ENCODE data around the gene NKAIN4.
A peak's percentile ranks its signal among the peaks of the same experiment; 100 is the strongest.

NKAIN4 gene

DNA sequence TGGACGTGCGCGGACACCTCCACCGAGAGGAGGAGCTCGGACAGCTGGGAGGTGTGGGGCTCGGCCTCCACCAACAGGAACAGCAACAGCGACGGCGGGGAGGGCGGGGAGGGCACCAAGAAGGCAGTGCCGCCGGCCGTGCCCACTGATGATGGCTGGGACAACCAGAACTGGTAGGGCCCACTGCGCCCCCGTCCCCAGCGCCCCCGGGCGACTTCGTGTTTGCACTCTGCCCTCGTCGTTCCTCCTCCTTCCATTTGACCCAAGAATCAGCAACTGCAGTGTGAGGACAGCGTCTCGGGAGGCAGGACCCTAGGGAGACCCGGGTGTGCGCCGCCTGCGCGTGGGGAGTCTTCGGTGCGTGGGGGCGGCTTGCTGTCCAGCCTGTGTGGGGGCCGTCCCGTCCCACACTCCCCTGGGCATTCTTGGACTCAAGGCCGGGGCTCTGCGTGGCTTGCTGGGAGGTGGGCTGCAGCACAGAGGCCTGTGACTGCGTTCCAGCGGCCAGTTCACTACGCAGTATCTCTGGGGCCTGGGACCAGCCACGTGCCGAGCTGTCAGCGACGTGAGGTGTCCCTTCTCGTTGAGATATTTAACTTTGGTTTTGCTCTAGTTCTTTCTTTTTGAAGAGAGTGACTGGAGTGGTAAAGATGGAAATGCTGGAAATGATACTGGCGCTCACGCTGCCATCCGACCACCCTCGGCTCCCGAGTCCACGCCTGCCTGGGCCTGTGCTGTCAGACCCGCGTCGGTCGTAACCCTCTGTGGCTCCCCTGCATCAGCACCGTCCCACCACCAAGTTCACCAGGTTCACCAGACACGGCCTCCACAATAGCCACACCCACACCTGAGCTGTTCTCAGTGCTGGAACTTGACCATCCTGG is 33.7 kb upstream of the NKAIN4 start:
- no peak for DNase-seq (ENCODE audit: low spot score)

DNA sequence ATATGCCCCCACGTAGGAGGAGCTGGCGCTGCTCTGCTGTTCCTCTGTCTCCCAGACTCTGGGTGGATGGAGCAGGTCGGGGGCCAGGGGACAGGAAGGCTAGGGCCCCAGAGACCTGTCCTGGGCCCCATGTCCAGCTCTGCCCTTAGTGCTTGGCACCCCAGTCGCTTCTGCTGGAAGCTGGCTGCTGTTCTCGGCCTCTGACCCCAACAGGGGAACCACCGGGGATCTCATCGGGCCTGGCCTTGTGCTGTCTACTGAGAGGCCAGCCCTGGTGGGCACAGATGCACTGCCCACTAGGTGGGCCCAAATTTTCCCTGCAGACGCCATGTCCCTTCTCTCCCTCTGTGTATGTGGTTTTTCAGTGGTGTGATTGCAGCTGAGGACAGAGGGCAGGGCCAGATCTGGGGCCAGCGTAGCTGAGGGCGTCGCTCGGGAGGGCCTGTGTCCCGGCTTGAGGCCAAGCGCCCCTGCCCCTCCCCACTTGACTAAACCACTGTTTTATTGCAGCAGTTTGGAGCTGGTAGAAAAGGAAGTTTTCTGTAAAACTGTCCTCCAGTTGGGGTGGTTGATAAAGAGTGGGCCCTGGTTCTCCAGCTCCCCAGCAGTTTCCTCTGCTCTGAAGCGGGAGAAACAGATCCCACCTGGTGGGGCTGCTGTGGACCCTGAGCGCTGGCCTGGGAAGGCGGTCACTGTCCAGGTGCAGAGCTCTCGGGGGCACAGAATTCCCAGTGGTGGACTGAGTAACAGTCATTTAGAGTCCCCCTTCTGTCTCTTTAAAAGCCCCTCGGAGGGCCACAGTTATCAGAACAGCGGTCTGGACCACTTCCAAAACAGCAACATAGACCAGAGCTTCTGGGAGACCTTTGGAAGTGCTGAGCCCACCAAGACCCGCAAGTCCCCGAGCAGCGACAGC is 32.8 kb upstream of the NKAIN4 start:
- DNase-seq (ENCODE audit: low spot score): no peak

DNA sequence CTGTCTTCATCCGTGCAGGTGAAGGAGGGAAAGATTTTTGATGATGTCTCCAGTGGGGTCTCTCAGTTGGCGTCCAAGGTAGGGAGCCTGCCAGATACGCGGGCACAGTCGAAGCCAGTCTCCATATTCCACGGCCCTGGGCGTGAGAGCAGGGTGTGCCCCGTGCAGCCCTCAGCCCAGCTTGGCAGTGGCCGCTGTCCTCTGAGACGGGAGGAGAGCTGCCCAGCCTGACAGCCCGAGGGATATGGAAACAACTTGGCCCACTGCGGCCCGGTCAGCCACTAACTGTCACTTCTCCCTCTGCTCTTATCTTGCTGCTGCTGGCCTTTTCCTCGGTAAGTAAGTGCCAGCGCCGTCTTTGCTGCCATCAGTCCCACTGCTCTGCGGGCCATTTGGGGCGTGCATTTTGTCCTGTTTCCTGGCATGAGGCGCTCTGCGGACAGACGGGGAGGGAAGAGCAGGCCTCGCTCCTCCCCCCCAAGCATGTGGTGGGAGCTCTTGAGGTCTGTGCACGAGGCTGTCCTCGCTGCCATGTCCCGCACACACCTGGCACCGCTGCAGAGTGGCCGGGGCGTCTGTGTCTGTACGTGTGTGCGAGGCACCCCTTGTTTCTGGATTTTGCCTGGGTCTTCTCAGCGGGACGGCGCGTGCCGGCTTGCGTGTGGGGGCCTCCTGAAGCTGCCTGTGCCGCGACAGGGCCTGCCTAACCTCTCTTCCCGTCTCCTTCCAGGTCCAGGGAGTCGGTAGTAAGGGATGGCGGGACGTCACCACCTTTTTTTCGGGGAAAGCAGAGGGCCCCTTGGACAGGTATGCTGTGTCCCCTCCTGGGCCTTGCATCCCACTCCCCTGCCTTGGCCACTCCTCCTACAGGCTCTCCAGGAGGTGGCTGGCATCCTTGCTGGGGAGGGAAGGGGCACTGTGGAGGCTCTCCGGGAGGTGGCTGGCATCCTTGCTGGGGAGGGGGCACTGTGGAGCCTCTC is 31.7 kb upstream of the NKAIN4 start:
- no peak for DNase-seq (ENCODE audit: low spot score)

DNA sequence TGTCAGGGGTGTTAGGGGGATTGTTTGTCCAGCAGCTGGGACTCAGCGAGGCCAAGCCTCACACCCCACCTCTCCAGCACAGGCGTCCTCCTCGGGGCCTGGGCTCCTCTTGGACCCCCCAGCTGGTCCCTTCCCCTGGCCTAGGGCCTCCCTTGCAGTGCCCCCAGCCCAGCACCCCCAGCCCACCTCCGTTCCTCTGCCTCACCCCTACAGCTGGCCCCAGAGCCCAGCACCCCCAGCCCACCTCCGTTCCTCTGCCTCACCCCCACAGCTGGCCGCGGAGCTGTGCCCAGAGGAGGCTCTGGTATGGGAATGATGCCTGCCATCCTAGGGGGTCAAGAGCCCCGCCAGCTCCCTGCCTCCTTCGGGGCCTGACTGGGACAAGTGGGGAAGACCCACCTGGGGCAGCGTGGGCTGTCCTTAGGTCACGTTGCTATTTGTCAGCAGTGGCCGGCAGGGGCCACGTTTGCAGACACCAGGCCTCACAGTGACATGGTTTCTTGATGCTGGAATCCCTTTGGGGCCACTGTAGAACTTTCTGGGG is 30.8 kb upstream of the NKAIN4 start:
- DNase-seq (ENCODE audit: low spot score): no peak

DNA sequence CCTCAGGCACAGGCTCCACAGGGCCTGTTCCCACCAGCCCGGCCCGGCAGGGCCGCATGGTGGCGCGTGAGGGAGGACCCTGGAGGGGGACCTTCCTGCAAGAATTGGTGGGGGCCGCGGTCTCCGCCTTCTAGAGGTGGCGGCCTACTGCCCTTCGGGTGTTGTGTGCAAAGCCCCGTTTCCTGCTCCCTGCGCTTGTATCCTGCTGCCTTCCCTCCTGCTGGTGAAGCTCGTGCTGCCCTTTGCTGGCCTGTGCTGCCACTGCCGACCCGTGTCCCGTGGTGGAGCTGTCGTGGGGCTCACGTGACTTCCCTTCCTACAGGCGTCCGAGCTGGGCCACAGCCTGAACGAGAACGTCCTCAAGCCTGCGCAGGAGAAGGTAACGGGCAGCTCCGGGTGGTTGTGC is 30.3 kb upstream of the NKAIN4 start:
- peak; percentile 78 for DNase-seq (ENCODE audit: low spot score)

DNA sequence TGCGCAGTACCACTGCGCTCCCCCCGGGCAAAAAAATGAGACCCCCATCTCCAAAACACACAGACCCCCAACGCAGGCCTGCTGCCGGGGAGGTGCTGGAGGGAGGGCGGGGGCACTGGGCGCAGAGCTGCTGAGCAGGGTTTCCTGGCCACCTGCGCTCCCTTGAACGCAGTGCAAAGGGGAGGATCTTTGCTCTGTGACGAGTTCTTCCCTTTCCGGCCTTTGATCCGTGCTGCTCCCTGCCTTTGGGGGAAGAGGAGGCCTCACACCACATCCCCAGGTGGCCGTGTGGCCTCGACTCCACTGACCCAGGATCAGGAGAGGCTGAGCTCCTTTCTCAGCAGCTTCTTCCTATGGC is 29.8 kb upstream of the NKAIN4 start:
- DNase-seq (ENCODE audit: low spot score): peak; percentile 85

DNA sequence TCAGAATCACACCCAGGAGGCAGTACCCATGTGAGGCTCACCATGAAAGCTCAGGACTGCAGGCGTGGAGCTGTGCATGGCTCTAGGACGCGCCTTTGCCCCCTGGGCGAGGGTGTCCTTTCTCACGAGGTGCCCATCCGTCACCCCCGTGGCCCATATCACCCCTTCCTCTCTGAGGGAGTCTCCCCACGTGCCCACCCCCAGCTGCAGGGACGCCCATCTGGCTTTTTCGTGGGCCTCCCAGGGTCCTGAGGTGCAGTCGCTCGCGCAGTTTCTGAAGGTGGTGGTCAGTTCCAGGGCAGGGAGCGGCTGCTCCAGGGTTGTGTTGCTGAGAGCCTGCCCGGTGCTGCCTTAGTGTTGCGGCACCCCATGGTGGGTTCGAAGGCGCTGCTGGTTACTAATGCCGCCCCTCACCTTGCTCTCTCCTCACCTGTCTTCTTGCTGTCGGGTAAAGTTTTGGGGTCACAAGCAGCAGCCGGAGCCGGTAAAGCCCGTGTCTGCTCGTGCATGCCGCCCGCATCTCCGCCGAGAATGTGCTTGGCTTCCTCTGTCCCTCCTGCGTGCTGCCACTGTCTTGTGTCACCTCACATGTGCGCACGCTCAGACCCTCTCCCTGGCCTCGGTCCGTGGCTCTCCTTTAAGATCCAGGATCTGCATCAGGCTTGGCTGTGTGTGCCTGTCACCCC is 29.3 kb upstream of the NKAIN4 start:
- no peak for DNase-seq (ENCODE audit: low spot score)

DNA sequence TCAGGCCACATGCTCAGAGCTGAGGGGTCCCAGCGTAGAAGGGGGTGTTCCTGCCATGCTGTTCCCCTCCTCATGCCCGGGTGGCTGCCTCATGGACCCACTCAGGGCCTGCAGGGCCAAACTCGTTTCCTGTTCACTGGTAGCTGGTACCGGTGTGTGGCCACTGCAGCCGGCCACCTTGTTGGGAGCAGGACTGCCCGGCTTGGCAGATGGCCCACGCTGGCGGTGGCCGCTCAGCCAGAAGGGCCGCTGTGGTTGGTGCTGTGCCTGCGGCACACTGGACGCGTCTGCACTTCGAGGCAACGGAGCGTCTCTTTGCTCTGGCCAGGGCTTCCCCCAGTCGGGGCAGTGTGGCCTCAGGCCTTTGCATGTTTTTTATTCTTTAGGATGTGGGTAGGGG is 28.7 kb upstream of the NKAIN4 start:
- no peak for DNase-seq (ENCODE audit: low spot score)

DNA sequence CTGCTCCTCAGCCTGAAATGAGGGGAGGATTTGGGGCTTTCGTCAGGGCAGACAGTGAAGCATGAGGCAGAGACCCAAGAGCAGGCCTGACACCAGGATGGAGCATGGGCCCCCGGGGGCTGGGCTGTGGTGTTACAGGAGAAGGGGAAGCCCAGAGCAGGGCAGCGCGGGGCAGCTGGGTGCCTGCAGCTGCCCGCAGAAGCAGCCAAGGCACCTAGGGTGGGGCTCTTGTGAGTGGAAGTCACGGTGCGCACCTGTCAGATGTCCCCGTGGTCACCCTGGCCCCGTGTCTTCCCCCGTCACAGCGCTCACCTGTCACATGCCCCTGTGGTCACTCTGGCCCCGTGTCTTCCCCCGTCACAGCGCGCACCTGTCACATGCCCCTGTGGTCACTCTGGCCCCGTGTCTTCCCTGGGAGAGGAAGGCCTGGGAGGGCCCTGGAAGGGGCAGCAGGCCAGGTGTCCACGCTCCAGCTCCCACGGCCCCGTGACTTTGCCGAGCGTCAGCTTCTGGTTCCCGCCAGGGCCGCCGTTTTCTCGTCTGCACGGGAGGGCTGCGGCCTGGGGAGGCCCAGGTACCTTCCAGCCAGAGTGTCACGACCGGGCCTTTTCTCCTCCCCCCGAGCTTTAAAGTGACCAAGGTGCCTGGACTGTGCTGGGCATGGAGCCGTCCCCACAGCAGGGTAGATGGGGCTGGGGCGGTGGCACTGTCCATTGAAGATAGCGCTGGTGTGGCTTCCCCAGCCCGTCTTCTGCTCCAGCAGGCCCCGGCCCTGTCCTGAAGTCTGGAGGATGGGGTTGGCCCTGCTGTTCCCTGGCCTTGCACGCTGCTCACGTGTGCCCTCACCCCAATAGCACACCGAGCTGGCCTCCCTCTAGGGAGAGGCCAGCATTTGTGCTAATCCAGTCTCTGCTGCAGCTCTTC is 27.7 kb upstream of the NKAIN4 start:
- DNase-seq (ENCODE audit: low spot score): no peak

DNA sequence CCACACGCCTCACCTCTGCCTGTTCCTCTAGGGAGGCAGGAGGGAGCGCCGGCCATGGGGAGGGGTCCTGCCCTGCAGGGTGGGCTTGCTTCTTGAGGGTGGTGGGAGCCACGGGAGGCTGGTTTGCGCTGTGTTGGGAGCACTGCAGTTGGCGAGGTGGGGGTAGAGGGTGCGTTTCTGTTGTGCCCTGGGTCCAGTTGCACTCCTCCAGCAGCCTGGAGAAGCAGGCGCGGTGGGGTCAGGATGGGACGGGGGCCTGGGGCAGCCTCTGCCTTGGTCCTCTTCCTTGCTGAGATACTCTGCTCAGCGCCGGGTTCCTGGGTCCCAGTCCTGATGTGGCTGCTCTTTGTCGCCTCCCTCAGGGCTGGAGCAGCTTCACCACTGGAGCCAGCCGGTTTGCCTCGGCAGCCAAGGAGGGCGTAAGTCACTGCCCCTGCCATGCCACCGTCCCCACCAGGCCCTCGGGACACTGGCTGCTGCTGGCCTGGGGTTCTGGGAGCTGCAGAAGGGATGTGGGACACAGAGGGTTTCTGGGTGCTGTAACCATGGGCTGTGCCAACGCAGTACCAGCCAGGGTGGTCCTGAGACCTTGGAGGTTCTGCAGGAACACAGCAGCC is 26.8 kb upstream of the NKAIN4 start:
- DNase-seq (ENCODE audit: low spot score): no peak

DNA sequence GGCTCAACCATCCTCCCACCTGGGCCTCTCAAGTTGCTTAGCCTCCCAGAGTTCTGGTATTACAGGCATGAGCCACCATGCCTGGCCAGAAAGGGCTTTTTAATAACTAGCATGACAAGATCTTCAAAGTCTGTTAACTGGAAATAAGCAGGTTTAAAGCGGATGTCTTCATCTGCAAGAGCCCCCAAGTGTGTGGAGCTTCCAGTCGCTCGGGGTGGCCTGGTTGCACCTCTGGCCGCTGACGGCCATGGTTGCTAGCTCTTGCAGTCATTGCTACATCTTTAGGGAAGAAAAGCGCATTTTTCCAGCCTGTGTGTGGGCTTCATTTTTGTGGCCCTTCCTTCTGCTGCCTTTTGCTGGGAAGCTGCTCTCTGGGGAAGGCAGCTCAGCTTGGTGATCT is 26.1 kb upstream of the NKAIN4 start:
- DNase-seq (ENCODE audit: low spot score): no peak

DNA sequence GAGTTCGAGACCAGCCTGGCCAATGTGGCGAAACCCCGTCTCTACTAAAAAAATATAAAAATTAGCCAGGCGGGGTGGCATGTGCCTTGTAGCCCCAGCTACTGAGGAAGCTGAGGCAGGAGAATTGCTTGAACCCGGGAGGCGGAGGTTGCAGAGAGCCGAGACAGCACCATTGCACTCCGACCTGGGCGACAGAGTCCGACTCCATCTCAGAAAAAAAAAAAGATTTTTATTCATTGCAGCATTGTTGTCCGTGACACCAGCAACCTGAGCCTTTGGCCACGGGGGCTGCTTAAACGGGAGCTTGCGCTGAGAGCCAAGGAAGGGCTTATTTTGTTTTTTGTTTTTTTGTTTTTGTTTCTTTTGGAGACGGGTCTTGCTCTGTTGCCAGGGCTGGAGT is 25.7 kb upstream of the NKAIN4 start:
- no peak for DNase-seq (ENCODE audit: low spot score)

DNA sequence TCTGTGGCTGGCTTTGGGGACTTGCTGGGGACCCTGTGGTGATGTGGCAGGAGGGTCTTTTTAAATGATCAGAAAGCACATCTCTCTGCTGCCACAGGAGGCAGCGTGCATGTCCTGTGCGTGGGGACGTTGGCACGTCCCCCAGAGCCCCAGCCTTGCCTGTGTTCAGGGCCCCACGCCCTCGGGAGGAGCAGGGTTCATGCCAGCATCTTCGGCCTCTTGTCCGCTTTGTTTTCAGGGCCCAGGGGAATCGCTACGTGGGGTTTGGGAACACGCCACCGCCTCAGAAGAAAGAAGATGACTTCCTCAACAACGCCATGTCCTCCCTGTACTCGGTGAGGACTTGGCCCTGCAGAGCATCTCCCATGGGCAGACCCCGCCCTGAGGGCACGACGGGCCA is 24.4 kb upstream of the NKAIN4 start:
- no peak for DNase-seq (ENCODE audit: low spot score)

DNA sequence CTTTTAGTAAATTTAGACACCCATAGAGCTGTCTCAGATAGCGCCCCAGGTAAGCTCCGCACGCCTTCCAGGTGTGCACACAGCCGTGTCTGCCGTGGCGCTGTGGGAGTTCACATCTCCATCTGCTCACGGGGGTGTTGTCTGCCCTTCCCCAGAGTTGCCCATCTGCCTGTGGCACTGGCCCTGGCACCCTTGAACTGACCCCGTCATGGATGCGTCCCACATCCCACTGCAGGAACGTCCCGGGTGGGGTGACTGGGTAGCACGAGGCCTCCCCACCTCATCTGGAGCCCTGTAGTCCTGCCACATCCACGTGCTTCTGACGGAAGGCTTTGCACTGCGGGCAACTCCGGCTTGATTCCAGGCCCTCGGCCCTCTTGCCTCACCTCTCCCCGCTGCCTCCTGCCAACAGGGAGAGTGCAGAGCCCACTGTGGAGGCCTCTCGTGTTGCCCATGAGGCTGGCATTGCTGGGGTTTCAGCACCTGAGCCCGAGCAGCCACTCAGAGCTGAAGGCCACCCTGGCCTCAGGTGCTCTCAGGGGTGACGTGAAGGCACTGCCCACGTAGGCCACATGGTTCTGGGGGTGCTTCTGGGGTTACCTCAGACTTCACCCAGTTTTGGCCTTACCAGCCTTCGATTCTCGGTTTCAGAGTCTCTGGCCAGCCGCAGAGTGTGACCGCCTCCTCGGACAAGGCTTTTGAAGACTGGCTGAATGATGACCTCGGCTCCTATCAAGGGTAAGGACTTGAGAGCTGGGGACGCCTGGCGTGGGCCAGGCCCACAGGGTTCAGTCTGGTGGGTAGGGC is 23.4 kb upstream of the NKAIN4 start:
- no peak for DNase-seq (ENCODE audit: low spot score)

DNA sequence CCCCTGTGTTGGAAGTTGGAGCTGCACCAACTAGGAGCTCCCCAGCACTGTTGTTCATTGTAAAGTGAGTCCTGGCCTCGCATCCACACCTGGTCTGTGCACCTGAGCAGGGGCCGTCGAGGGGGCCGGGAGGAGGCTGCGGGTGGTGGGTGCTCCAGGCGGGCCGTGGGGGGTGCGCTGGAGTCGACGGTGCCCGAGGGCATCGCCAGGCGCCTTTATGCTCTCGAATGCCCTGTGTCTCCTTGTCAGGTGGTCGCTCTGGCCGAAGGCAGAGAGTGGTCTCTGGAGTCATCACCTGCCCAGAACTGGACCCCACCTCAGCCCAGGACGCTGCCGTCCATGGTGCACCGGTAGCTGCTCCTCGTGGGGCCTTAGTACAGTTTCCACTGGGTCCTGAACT is 22.7 kb upstream of the NKAIN4 start:
- no peak for DNase-seq (ENCODE audit: low spot score)

DNA sequence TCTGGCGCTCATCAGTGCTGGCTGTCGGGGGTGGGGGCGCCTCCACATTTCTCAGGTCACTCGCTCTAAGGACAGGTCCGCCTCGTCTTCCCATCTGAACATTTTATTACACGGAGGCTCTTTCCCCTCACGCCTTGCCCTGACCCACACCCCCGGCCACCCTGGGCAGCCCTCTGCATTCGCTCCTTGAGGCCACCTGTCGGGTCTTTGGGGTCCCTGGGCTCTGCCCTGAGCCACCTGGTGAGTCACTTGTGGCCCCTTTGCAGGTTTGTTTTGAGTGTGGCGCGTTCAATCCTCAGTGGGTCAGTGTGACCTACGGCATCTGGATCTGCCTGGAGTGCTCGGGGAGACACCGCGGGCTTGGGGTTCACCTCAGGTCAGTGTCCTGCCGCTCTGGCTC is 21.6 kb upstream of the NKAIN4 start:
- no peak for DNase-seq (ENCODE audit: low spot score)

DNA sequence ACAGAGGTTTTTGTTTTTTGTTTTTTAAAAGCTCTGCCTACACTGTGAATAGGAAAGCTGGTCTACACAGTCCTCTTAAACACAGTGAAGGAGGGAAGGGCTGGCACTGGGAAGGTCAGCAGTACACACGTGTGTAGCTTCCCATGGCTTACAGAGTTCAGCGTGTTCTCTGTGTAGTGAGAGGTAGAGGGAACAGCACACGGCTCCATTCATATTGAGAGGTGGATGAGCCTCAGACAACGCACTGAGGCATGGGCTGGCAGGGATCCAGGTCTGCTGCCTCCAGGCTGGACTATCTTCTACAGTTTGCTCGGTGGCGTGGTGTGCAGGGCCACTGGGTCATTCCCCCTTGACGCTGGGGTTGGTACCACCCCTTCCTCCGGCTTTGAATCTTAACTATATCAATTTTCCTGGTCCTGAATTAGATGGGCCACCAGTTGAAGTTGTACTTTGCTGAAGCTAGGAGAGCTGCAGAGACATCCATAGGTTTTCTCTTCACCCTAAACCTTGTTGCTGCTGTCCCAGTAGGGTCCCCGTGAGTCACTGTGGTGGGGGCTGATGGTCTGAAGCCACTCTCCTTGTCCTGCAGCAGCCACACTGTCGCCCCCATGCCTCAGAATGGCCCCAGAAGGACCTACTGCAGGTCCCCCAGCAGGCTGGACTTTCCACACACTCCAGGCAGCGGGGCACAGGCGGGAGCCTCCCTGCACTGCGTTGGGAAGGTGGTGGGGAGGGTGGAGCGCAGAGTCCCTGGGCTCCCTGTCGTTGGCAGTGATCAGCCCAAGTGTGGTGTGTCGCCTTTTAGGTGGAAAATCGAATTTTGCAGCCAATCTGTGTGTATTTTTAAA is 20.3 kb upstream of the NKAIN4 start:
- DNase-seq (ENCODE audit: low spot score): no peak
